Articular chondrocyte of knee joint (primary cell): ENCODE results near the gene OTOP2. TPM values are rescaled to one million over a fixed set of nuclear protein-coding genes. Genes with fewer than 3 reads are reported as not detected.

Experiments
- total RNA-seq: library from RNA; depleted of rRNA; stranded (reverse); fragments of >200 nt; gene quantifications from 2 replicates; pipeline ENCODE4 v1.2.3, GENCODE V29; 2012

Gene OTOP2, protein sequence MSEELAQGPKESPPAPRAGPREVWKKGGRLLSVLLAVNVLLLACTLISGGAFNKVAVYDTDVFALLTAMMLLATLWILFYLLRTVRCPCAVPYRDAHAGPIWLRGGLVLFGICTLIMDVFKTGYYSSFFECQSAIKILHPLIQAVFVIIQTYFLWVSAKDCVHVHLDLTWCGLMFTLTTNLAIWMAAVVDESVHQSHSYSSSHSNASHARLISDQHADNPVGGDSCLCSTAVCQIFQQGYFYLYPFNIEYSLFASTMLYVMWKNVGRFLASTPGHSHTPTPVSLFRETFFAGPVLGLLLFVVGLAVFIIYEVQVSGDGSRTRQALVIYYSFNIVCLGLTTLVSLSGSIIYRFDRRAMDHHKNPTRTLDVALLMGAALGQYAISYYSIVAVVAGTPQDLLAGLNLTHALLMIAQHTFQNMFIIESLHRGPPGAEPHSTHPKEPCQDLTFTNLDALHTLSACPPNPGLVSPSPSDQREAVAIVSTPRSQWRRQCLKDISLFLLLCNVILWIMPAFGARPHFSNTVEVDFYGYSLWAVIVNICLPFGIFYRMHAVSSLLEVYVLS
- not detected in 2 replicates for total RNA-seq

GRCh38 chr17:74924250-74924948 lies at the start of gene OTOP2:
Gene OTOP2 (plus strand): TSS chr17:74924273. CDS start chr17:74924633, 360 bp downstream.

GRCh38 chr17:74892974-74893911 lies 30.8 kb upstream of the OTOP2 start, which contains the start of gene FADS6:
Gene FADS6 (minus strand): TSS chr17:74893633. CDS start chr17:74893595, 38 bp downstream.

DNA sequence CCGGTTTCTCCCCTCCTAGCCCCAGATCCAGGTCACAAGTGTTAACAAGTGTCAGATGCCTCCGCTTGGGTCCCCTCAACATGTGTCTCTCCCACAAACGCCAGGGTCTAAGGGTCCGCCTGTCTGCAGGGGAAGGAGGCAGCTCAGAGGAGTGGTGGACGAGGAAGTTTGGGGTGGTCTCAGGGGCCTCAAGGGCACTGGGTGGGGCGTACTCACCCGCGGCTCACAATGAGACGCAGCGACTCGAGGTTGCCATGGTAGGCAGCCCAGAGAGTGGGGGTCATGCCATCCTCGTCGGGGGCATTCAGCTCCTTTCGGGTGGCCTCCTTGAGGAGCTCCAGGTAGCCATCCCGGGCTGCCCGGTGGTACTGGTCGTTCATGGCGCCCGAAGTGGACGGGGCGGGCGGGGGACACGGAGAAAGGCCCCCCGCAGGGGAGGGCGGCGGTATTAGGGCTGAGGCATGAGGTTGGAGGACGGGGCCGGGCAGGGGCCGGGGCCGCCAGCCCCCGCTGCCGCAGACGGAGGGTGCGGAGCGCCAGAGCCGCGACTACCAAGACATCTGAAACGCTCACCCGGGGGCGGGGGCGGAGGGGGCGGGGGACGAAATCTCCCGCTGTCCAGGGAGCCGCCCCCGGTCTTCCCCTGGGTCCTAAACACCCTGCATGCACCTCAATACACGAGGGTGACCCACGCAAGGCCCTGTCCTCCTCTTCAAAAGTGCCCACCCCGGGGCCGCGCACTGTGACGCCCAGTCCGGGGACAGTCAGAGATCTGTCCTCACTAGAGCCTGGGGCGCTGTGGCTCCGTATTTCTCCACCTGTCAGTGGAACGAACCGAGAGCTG lies 1.2 kb upstream of the OTOP2 start, which contains the start of gene USH1G:
Gene USH1G, minus strand, starts transcription at position 562 of the 844 bp plus-strand sequence. Its CDS starts 182 bp downstream, at position 380.

GRCh38 chr17:74935585-74936469 lies 11.8 kb downstream of the OTOP2 start, which contains the start of gene OTOP3:
Gene OTOP3 (plus strand): TSS chr17:74935898. CDS start chr17:74935922, 24 bp downstream.

GRCh38 chr17:74972107-74972972 lies 48.3 kb downstream of the OTOP2 start, which contains the start of gene HID1:
Gene HID1 (minus strand): TSS chr17:74972759. CDS start chr17:74972656, 103 bp downstream.

Other genes with a start within 250 kb of the OTOP2 start
- not detected in 2 replicates for gene CD300LF, start 211.3 kb upstream of the OTOP2 start, total RNA-seq
- 1.0 and 1.3 TPM in 2 replicates for gene RAB37, start 187.0 kb upstream of the OTOP2 start, total RNA-seq
- gene NHERF1, start 175.6 kb upstream of the OTOP2 start, total RNA-seq, result 82.6 and 97.3 TPM in 2 replicates
- 20.0 and 27.4 TPM in 2 replicates for gene NAT9, start 147.9 kb upstream of the OTOP2 start, total RNA-seq
- gene GRIN2C, start 64.4 kb upstream of the OTOP2 start, total RNA-seq, result under 0.01 and 0.11 TPM in 2 replicates
- 8.5 and 14.3 TPM in 2 replicates for gene FDXR, start 51.3 kb upstream of the OTOP2 start, total RNA-seq
- gene FADS6, start 30.6 kb upstream of the OTOP2 start, total RNA-seq, result not detected in 2 replicates
- gene USH1G, start 1.0 kb upstream of the OTOP2 start, total RNA-seq, result not detected in 2 replicates
- gene OTOP3, start 11.6 kb downstream of the OTOP2 start, total RNA-seq, result not detected in 2 replicates
- 0.32 TPM in 1 of 2 replicates, not detected in the other for gene HID1, start 48.5 kb downstream of the OTOP2 start, total RNA-seq
- gene CDR2L, start 63.4 kb downstream of the OTOP2 start, total RNA-seq, result 15.2 and 15.7 TPM in 2 replicates
- gene MRPL58, start 88.4 kb downstream of the OTOP2 start, total RNA-seq, result 25.7 and 35.7 TPM in 2 replicates
- gene ATP5PD, start 122.7 kb downstream of the OTOP2 start, total RNA-seq, result 415 and 418 TPM in 2 replicates
- gene KCTD2, start 123.0 kb downstream of the OTOP2 start, total RNA-seq, result 26.9 and 29.1 TPM in 2 replicates
- gene SLC16A5, start 163.7 kb downstream of the OTOP2 start, total RNA-seq, result 14.6 and 15.5 TPM in 2 replicates
- gene ARMC7, start 185.7 kb downstream of the OTOP2 start, total RNA-seq, result 3.3 and 4.1 TPM in 2 replicates
- 35.3 and 51.9 TPM in 2 replicates for gene NT5C, start 207.5 kb downstream of the OTOP2 start, total RNA-seq
- 86.7 and 87.4 TPM in 2 replicates for gene JPT1, start 230.2 kb downstream of the OTOP2 start, total RNA-seq